K562 (cell line): ENCODE results near the gene TPD52L1. TPM values are rescaled to one million over a fixed set of nuclear protein-coding genes. Genes with fewer than 3 reads are reported as not detected.

Experiments
- CSDE1 ChIP-seq, 2 experiments: fragments of 450-650 bp; IDR thresholded peaks; 2 replicates each; pipeline ENCODE4 v1.6.1; 2016; ENCODE audit warnings: mild to moderate bottlenecking in 1 of 2
- ETV6 ChIP-seq, 3 experiments: fragments of 150-350 bp in 1 of 3; sonication (generic) in 1 of 3; formaldehyde crosslinking in 1 of 3; IDR thresholded peaks; 2 replicates each; pipeline versions ENCODE4 v1.6.1 to v1.8.0; 2014 to 2022; ENCODE audit warnings: borderline replicate concordance in 2 of 3, low read depth in 2 of 3, antibody characterized with exemption in 1 of 3, low read length in 1 of 3, mild to moderate bottlenecking in 1 of 3, missing genetic modification reagents in 1 of 3
- HNRNPH1 ChIP-seq: fragments of 200-400 bp; formaldehyde crosslinking; optimal IDR thresholded peaks from 2 replicates; pipeline ENCODE3; 2017; ENCODE audit warnings: low read depth, mild to moderate bottlenecking, low read length, moderate library complexity
- KLF10 ChIP-seq: fragments of 250-450 bp; sonication (Bioruptor Pico); IDR thresholded peaks from 2 replicates; pipeline ENCODE4 v1.6.1; 2021; ENCODE audit warnings: matching md5 sums
- LARP7 ChIP-seq: fragments of 450-650 bp; IDR thresholded peaks from 2 replicates; pipeline ENCODE4 v1.6.1; 2016
- MBD2 ChIP-seq: sonication (generic); IDR thresholded peaks from 2 replicates; pipeline ENCODE4 v1.6.1; 2016; ENCODE audit warnings: low read depth, borderline replicate concordance
- NFIC ChIP-seq: fragments of 450-650 bp; IDR thresholded peaks from 2 replicates; pipeline ENCODE4 v1.6.1; 2017; ENCODE audit warnings: mild to moderate bottlenecking, inconsistent platforms
- NKRF ChIP-seq: fragments of 450-650 bp; IDR thresholded peaks from 2 replicates; pipeline ENCODE4 v1.6.1; 2016; ENCODE audit warnings: borderline replicate concordance
- RAD21 ChIP-seq, 2 experiments: fragments of 250-450 bp in 1 of 2; fragments of 450-650 bp in 1 of 2; sonication (Bioruptor Pico) in 1 of 2; formaldehyde crosslinking in 1 of 2; IDR thresholded peaks in 1 of 2; conservative IDR thresholded peaks in 1 of 2; 2 replicates each; pipeline versions ENCODE4 v1.4.0 to v1.8.0; 2020 to 2022; ENCODE audit warnings: mild to moderate bottlenecking in 2 of 2, moderate library complexity in 1 of 2
- RAD51 ChIP-seq: fragments of 450-650 bp; IDR thresholded peaks from 2 replicates; pipeline ENCODE4 v1.7.1; 2016; ENCODE audit warnings: low read depth, mild to moderate bottlenecking, borderline replicate concordance
- RBM34 ChIP-seq: fragments of 200-400 bp; formaldehyde crosslinking; IDR thresholded peaks from 2 replicates; pipeline ENCODE4 v1.6.1; 2018; ENCODE audit warnings: low read length, borderline replicate concordance; ENCODE audit not compliant: insufficient read depth
- RHOXF2B ChIP-seq: fragments of 250-450 bp; sonication (Bioruptor Pico); conservative IDR thresholded peaks from 2 replicates; pipeline ENCODE4 v1.5.1; 2021
- RNF2 ChIP-seq: sonication (generic); IDR thresholded peaks from 2 replicates; pipeline ENCODE4 v1.6.1; 2016
- SNRNP70 ChIP-seq: fragments of 200-400 bp; formaldehyde crosslinking; optimal IDR thresholded peaks from 2 replicates; pipeline ENCODE3; 2017; ENCODE audit warnings: low read depth, low read length
- SRF ChIP-seq, 2 experiments: fragments of 250-450, 450-650 bp in 1 of 2; sonication (Bioruptor Pico) in 1 of 2; sonication (generic) in 1 of 2; formaldehyde crosslinking; IDR thresholded peaks; 2 replicates each; pipeline versions ENCODE4 v1.5.0 to v1.5.1; 2020 to 2022; ENCODE audit warnings: mild to moderate bottlenecking in 1 of 2, missing genetic modification reagents in 1 of 2
- SRSF9 ChIP-seq: fragments of 200-400 bp; formaldehyde crosslinking; IDR thresholded peaks from 2 replicates; pipeline ENCODE4 v1.6.1; 2017; ENCODE audit warnings: low read depth, low read length, borderline replicate concordance
- TCF7 ChIP-seq: sonication (generic); IDR thresholded peaks from 2 replicates; pipeline ENCODE4 v1.6.1; 2016; ENCODE audit warnings: antibody characterized with exemption, borderline replicate concordance
- TCFL5 ChIP-seq: fragments of 250-450 bp; sonication (Bioruptor Pico); conservative IDR thresholded peaks from 2 replicates; pipeline ENCODE4 v1.6.1; 2021; ENCODE audit warnings: mild to moderate bottlenecking, moderate library complexity, matching md5 sums
- ZFX ChIP-seq: sonication (generic); formaldehyde crosslinking; IDR thresholded peaks from 2 replicates; pipeline ENCODE4 v1.8.0; 2022; ENCODE audit warnings: mild to moderate bottlenecking, missing genetic modification reagents, moderate library complexity
- ZNF197 ChIP-seq: fragments of 200-800 bp; sonication (Bioruptor generic); IDR thresholded peaks from 2 replicates; pipeline ENCODE4 v1.6.1; 2016; ENCODE audit warnings: low read depth, missing genetic modification characterization, missing compliant biosample characterization
- ZNF778 ChIP-seq: fragments of 450-650 bp; formaldehyde crosslinking; IDR thresholded peaks from 2 replicates; pipeline ENCODE4 v1.4.0; 2020; ENCODE audit warnings: mild to moderate bottlenecking, moderate library complexity
- polyA plus RNA-seq, 8 experiments: library from polyadenylated mRNA; depleted of rRNA in 4 of 8; stranded (reverse) in 5 of 8; unstranded in 3 of 8; fragments of >200 nt; fragmentation: Nextera tagmentation in 2 of 8; fragmentation: Illumina TruSeq in 1 of 8; extraction: Ambion mirVana in 2 of 8; extraction: Trizol in 1 of 8; gene quantifications; 2 replicates each; pipeline versions ENCODE4 v1.2.1 to v1.2.3, GENCODE V29; 2011 to 2014; ENCODE audit warnings: inconsistent platforms in 1 of 8, missing spikeins in 1 of 8
- total RNA-seq, 7 experiments: library from RNA; depleted of rRNA in 6 of 7; stranded (reverse); fragments of >200 nt in 6 of 7; fragmentation: Illumina TruSeq in 2 of 7; extraction: Trizol in 2 of 7; gene quantifications; 2 replicates each; pipeline versions ENCODE4 v1.2.1 to v1.2.3, GENCODE V29; 2011 to 2021; ENCODE audit warnings: low replicate concordance in 1 of 7
- TF ChIP-seq, protein P1 (sequence below): sonication (generic); formaldehyde crosslinking; IDR thresholded peaks from 2 replicates; pipeline ENCODE4 v1.9.0; 2022; ENCODE audit warnings: mild to moderate bottlenecking, missing genetic modification reagents
- TF ChIP-seq, protein P2 (sequence below): sonication (generic); formaldehyde crosslinking; IDR thresholded peaks from 2 replicates; pipeline ENCODE4 v1.8.0; 2022; ENCODE audit warnings: missing genetic modification reagents, mild to moderate bottlenecking, borderline replicate concordance
- TF ChIP-seq, protein P3 (sequence below): fragments of 450-650 bp; IDR thresholded peaks from 2 replicates; pipeline ENCODE4 v1.6.1; 2016; ENCODE audit warnings: mild to moderate bottlenecking

Gene TPD52L1
- total and polyA plus RNA-seq, 9 of the 15 experiments (the other 6 are each of a cell fraction or from before 2014, with no cell fraction given), result 12.9 to 149 (median 75.7) TPM

DNA sequence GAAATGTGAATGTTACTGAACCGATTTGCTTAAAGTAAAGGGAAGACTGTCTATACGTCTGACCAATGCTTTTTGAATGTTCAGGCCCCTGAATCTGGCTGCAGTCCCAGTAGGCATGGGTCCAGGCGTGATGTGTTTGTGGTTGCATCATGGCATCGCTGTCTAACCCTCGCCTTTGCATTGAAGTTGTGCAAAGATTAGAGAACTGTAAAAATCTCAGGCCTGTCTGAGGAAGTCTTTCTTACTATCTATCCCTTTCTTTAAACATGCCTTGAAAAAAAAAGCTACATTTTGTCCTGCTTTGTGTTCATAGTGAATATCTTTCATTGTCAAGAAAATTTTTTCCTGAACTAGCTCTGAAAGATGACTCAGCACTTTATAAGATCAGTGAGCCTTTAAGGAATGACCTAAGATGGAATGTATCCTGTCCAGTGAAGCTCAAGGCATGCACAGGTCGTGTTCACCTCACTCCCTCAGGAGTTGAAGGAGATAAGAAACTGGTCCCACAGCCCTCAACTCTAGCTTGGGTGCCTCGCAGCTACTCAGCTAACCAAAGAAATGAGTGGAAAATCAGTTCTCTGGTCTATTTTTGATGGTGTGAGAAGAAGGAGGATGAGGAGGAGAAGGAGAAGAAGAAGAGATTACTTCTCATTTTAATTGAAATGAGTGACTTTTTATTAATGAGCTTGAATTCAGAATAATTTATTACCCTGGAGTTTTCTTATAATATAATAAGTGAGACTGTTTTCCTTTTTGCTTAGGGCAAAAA is 48.6 kb downstream of the TPD52L1 start (continued):
- no peak for TF ChIP-seq TCF7
- no peak for TF ChIP-seq RNF2
- TF ChIP-seq, protein P1, sequence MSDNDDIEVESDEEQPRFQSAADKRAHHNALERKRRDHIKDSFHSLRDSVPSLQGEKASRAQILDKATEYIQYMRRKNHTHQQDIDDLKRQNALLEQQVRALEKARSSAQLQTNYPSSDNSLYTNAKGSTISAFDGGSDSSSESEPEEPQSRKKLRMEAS (CRISPR knock-in tag), result no peak
- TF ChIP-seq RBM34, result no peak
- no peak for TF ChIP-seq RAD21 (CRISPR knock-in tag; conservative IDR thresholded peaks at IDR 0.05 in 1 of 2, IDR thresholded peaks at IDR 0.05 in 1 of 2)
- TF ChIP-seq MBD2, result no peak
- peak; percentile 91 for TF ChIP-seq NFIC
- TF ChIP-seq ZFX (CRISPR knock-in tag), result no peak
- TF ChIP-seq TCFL5 (CRISPR knock-in tag), result no peak
- TF ChIP-seq SNRNP70, result no peak
- no peak for TF ChIP-seq RAD51
- no peak for TF ChIP-seq NKRF
- no peak for TF ChIP-seq HNRNPH1
- TF ChIP-seq CSDE1 (IDR thresholded peaks at IDR 0.05), result no peak
- TF ChIP-seq RHOXF2B (CRISPR knock-in tag), result no peak
- no peak for TF ChIP-seq KLF10 (CRISPR knock-in tag)
- TF ChIP-seq ZNF197 (CRISPR knock-in tag), result 0 out of 2 replicates have a peak, but pooled peaks have one; percentile 59
- no peak for TF ChIP-seq SRSF9
- TF ChIP-seq ZNF778, result no peak
- TF ChIP-seq SRF (CRISPR knock-in tag; IDR thresholded peaks at IDR 0.05), result peak in 1 of 2 experiments; percentile 80; a peak in 1 of 4 replicates
- no peak for TF ChIP-seq LARP7
- TF ChIP-seq, protein P2, sequence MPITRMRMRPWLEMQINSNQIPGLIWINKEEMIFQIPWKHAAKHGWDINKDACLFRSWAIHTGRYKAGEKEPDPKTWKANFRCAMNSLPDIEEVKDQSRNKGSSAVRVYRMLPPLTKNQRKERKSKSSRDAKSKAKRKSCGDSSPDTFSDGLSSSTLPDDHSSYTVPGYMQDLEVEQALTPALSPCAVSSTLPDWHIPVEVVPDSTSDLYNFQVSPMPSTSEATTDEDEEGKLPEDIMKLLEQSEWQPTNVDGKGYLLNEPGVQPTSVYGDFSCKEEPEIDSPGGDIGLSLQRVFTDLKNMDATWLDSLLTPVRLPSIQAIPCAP, result no peak
- no peak for TF ChIP-seq ETV6 (IDR thresholded peaks at IDR 0.05; ENCODE audit: borderline replicate concordance in 1 of 2, low read depth in 2 of 2, low read length in 1 of 2)
- no peak for TF ChIP-seq ETV6 (CRISPR knock-in tag; IDR thresholded peaks at IDR 0.05; ENCODE audit: borderline replicate concordance)
- TF ChIP-seq, protein P3, sequence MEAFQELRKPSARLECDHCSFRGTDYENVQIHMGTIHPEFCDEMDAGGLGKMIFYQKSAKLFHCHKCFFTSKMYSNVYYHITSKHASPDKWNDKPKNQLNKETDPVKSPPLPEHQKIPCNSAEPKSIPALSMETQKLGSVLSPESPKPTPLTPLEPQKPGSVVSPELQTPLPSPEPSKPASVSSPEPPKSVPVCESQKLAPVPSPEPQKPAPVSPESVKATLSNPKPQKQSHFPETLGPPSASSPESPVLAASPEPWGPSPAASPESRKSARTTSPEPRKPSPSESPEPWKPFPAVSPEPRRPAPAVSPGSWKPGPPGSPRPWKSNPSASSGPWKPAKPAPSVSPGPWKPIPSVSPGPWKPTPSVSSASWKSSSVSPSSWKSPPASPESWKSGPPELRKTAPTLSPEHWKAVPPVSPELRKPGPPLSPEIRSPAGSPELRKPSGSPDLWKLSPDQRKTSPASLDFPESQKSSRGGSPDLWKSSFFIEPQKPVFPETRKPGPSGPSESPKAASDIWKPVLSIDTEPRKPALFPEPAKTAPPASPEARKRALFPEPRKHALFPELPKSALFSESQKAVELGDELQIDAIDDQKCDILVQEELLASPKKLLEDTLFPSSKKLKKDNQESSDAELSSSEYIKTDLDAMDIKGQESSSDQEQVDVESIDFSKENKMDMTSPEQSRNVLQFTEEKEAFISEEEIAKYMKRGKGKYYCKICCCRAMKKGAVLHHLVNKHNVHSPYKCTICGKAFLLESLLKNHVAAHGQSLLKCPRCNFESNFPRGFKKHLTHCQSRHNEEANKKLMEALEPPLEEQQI, result no peak
